Measurements from ENCODE around the gene GJB3.

The GJB3 gene

DNA sequence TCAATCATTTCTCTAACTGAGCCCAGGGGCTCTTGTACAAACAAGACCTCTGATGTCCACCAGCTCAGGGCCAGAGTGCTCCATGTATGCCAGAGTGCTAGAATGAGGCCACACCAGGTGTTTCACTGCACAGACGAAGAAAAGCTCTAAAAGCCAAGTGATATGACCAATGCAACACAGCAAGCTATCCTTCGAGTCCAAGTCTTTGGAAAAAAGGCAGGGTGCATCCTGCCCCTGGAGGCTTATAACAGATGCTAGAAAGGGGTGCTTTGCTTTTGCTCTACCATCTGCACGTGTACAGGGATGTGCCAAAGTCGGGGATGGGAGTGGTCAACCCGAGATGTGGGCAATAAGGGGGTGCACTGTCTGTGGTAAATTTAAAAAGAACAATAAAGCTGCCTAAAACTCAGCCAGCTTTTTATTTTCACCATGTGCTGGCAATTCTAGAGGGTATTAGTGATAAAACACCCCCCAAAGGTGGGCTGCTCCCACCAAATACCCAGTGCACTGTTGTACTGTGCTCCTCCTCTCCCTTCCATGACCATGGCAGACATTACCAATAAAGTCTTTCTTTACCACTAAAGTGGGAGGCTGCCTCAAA lies 46.4 kb downstream of the GJB3 start:
- DNase-seq, result no peak

DNA sequence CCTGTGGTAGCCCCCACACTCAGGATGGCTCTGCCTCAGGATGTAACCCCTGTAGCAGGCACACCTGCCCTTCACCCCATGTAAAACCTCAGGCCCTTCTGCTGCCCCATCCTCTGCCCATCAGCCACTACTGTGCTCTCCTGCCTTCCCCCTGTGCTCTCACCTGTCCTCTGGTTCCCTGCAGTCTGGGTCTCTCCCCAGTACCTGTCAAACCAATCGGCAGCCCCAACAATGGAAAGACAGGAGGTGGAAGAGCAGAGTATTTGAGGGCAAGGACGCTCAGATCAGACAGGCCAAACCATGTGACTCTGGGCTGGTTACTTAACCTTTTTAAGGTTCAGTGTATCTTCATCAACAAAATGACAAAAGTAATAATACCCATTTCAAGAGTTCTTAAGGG lies 47.6 kb downstream of the GJB3 start:
- DNase-seq, result no peak

DNA sequence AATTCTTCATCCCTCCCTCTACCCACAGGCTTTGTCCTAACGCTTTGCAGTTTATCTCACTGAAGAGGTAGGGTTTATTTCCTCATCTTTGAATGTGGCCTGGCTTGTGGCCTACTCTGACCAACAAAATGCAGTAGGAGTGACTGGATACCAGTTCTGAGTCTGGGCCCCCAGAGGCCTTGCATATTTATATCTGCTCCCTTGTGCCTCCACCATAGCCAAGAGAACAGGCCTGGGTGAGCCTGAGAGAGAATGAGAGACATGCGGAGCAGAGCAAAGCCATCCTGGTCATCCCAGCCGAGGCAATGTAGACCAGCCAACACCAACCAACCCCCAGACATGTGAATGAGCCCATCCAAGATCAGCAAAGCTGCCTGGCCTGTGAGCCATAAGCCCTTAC lies 48.2 kb downstream of the GJB3 start:
- DNase-seq, result no peak

DNA sequence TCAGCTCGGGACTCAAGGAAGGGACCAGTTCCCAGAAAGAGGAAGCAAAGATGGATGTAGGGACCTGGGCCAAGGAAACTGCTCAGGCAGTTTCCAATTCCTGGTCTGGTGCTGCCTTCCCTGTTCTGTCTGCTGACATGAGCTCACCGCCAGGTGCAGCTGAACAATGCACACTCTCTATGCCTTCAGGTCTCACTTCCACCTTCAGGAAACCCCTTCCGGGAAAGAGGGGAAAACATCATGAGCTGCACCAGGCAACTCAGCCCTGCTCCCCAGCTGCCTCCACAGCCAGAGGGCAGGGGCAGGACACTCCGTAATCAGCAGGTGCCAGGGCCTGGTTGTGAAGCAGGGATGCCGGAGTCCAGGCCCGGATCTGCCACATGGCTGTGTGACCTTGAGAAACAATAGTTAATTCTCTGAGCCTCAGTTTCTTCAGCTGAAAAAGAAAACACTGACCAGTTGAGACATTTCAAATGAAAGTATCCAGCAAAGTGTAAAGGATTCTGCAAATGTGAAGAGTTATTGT lies 50.8 kb downstream of the GJB3 start:
- no peak for DNase-seq

DNA sequence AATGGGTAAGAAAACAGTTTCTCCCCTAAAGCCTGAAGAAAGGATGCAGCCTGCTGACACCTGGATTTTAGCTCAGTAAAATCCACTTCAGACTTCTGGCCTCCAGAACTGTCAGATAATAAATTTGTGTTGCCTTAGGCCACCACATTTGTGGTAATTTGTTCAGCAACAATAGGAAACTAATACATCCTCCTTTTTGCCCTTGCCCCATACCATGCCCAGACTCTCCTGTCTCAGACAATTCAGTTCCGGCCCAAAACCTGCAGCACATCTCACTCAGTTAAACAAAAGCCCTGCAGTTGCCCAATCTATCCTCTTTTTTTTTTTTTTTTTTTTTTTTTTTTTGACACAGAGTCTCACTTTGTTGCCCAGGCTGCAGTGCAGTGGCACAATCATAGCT lies 52.7 kb downstream of the GJB3 start:
- DNase-seq, result no peak

Measured in fibroblast of skin of abdomen (primary cell).